Measurements from ENCODE around the gene TCF7L1.

DNA sequence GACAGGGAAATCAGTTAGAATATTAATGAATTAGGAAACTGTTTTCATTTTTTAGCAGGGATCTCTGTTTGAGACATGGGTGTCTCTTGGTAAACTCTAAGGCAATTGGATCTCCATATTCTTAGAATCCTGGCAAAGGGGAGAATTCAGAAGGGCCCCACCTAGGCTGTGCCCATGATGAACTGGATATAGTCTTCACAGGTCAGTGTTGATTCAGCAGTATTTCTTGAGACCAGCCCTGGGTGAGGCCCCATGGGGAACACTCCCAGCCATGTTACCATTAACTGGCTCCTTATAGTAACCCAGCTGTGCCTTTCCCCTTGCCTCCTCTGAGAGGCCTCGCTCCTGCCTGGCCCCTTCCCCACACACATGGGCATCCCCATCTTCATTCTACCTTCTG lies 76.7 kb downstream of the TCF7L1 start:
- TF ChIP-seq ZNF274 (IDR thresholded peaks at IDR 0.05; ENCODE audit: low read depth, low read length) (no peak), YY1 (IDR thresholded peaks at IDR 0.05; ENCODE audit: insufficient read depth, insufficient read length) (no peak)

Data from NT2/D1 (cell line).